Upper lobe of left lung (tissue), 4 donors: ENCODE results near the gene EML1.

Source experiments
- POLR2A ChIP-seq, 4 donors: fragments of 450-650 bp; IDR thresholded peaks; one replicate each; pipeline ENCODE4 v1.5.1; 2016 to 2017; ENCODE audit warnings: antibody characterized with exemption in 4 of 4, mild to moderate bottlenecking in 2 of 4
- POLR2AphosphoS5 ChIP-seq, 2 donors: sonication (generic); formaldehyde crosslinking; IDR thresholded peaks; one replicate each; pipeline ENCODE4 v1.5.1; 2017; ENCODE audit warnings: antibody characterized with exemption in 2 of 2
- TF ChIP-seq, protein P1 (sequence below), 6 experiments: fragments of 450-650 bp in 4 of 6; fragments of 200-600 bp in 2 of 6; sonication (generic) in 2 of 6; IDR thresholded peaks; one replicate each; pipeline ENCODE4 v1.5.1; 2016 to 2019; ENCODE audit warnings: antibody characterized with exemption in 6 of 6

DNA sequence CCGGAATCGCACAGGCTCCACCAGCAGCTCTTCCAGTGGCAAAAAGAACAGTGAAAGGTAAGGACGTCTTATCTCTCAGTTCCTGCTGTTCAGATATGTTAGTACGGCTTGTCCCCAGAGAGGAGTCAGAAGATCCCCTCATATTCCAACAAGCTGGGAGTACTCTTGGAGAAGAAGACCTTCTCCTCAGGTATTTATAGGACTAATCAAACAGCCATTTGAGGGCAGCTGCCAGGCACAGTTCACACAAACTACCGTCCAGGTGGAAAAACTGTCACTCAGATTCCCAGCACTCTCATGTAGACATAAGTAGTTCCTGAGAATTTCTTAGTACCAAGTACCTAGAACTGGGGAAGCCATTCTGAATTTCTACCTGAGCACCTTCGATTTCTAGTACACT, 85.3 kb downstream of the EML1 start:
- TF ChIP-seq, protein P1, sequence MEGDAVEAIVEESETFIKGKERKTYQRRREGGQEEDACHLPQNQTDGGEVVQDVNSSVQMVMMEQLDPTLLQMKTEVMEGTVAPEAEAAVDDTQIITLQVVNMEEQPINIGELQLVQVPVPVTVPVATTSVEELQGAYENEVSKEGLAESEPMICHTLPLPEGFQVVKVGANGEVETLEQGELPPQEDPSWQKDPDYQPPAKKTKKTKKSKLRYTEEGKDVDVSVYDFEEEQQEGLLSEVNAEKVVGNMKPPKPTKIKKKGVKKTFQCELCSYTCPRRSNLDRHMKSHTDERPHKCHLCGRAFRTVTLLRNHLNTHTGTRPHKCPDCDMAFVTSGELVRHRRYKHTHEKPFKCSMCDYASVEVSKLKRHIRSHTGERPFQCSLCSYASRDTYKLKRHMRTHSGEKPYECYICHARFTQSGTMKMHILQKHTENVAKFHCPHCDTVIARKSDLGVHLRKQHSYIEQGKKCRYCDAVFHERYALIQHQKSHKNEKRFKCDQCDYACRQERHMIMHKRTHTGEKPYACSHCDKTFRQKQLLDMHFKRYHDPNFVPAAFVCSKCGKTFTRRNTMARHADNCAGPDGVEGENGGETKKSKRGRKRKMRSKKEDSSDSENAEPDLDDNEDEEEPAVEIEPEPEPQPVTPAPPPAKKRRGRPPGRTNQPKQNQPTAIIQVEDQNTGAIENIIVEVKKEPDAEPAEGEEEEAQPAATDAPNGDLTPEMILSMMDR (IDR thresholded peaks at IDR 0.05) = no peak
- TF ChIP-seq POLR2AphosphoS5 (IDR thresholded peaks at IDR 0.05) (no peak), POLR2A (IDR thresholded peaks at IDR 0.05) (no peak)
